GM18526 (cell line): ENCODE data around the gene ZMAT2.

Source experiments
- POLR2A ChIP-seq: IDR thresholded peaks from 3 replicates; pipeline ENCODE4 v1.6.1; 2011; ENCODE audit not compliant: insufficient read length; ENCODE audit errors: extremely low read depth

The ZMAT2 gene

GRCh38 chr5:140700177-140701144 is at the start of gene ZMAT2:
Gene ZMAT2 (plus strand): TSS chr5:140700447. CDS start chr5:140700461, 14 bp downstream.
- TF ChIP-seq POLR2A, result peak; percentile 75

GRCh38 chr5:140658870-140659269 is 41.4 kb upstream of the ZMAT2 start:
- no peak for TF ChIP-seq POLR2A

- no peak for TF ChIP-seq POLR2A
These were observed 36.3 kb upstream of the ZMAT2 start for GRCh38 chr5:140664030-140664358.

GRCh38 chr5:140664359-140665119 is 35.7 kb upstream of the ZMAT2 start, which contains the start of gene WDR55:
Gene WDR55 (plus strand): TSS chr5:140664904. CDS start chr5:140664913, 9 bp downstream.
- peak; percentile 87 for TF ChIP-seq POLR2A

GRCh38 chr5:140671472-140672125 is 28.6 kb upstream of the ZMAT2 start:
- TF ChIP-seq POLR2A, result no peak

- no peak for TF ChIP-seq POLR2A
These were observed 27.6 kb upstream of the ZMAT2 start for GRCh38 chr5:140672455-140673186.

GRCh38 chr5:140673187-140673976 is 26.9 kb upstream of the ZMAT2 start, which contains the start of gene DND1:
Gene DND1 (minus strand): TSS chr5:140673576. CDS start chr5:140673542, 34 bp downstream.
- TF ChIP-seq POLR2A, result no peak

- no peak for TF ChIP-seq POLR2A
These were observed 26.0 kb upstream of the ZMAT2 start for GRCh38 chr5:140674211-140674610.

- no peak for TF ChIP-seq POLR2A
These were observed 25.6 kb upstream of the ZMAT2 start for GRCh38 chr5:140674629-140675028.

- TF ChIP-seq POLR2A, result no peak
These were observed 22.3 kb upstream of the ZMAT2 start for GRCh38 chr5:140677947-140678346.

GRCh38 chr5:140678993-140679392 is 21.3 kb upstream of the ZMAT2 start:
- TF ChIP-seq POLR2A, result no peak

GRCh38 chr5:140690376-140690932 is 9.8 kb upstream of the ZMAT2 start:
- no peak for TF ChIP-seq POLR2A
